ENCODE data around the gene RTL5.
A peak's percentile ranks its signal among the peaks of the same experiment; 100 is the strongest.

DNA sequence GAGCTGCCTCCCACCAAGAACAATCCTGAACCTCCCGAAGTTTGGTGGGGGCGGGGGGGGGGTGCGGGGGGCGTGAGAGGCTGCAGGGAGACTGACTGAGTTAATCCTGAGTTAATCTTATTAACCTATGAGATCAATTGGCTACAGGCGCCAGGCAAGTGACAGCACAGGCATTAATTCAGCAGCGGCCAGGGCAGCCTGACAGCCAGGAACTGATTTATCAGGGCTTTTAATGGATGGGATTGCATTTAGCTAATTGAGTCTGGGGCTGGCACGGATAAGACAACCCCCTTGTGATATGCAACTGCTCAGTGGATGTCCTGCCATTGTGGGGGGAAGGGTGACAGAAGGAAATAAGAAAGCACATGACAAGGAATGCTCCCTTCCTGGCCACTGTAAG, 16.3 kb downstream of the RTL5 start:
- peak; percentile 90 for TF ChIP-seq GATA2 (IDR thresholded peaks at IDR 0.05; ENCODE audit: low read depth, low read length)
- peak; percentile 56; the same call in 1 of the 2 replicates for TF ChIP-seq GATA3 (IDR thresholded peaks at IDR 0.05; ENCODE audit: low read depth, low read length)

Measured in SH-SY5Y (cell line).